NCI-H774 (cell line): ENCODE measurements around the gene NR2E1.

ENCODE experiments used
- DNase-seq: peaks from one replicate; lab custom pipeline; 2025; lab: John Stamatoyannopoulos, UW

NR2E1 gene

GRCh38 chr6:108171291-108171917 lies 5.6 kb downstream of the NR2E1 start:
- DNase-seq: no peak

GRCh38 chr6:108171918-108172516 lies 6.2 kb downstream of the NR2E1 start:
- DNase-seq: no peak

DNA sequence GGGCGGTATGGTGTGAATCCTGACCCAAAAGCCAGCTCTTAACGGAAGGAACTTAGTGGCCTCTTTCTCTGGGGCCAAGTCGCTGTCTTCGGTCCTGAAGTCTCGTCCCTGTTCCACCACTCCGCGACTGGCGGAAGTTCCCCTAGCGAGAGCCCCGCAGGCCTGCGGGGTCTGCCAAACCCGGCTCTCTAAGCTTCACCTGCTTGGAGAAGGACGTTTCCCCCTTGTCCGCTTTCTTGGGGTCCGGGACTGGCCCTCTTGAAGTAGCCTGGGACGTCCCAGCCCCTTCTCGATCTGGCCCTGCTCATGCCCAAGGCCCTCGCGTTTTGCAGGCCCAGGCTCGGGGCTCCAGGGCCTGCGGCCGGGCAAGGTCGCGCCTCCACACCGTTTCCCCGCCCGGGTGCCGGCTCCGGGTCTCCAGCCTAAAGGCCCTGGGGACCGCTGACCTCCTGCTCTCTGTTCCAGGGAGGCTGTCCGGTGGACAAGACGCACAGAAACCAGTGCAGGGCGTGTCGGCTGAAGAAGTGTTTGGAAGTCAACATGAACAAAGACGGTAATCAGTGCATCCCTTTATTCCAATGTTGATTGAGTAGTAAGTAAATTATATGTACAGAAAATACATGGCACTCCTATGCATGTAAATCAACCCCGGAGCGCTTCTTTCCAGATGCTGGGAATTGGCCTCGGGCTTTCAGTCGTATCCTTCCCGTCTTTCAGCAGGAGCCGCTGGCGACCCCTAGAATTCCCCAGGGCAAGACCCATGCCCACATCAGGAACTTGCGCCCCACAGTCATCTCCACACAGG lies 8.8 kb downstream of the NR2E1 start:
- no peak for DNase-seq

DNA sequence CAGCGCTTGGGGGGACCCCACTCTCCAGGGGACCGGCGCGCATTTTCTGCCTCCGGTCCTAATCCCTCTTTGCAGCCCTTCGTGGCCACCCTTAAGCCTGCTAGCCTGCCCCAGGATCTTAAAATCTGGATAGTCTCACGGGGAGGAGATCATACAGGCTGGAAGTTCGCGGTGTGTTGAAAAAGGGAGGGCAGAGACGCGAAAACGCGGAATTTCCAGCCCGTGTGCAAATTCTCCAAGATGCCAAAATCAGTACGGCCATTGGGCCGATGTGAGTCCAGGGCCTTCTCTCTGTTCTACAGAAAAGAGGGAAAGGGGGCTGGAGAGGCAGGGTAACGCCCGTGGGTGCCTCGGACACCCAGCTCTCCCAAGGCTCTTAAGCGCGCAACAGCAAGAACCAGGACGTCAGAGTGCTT lies 9.4 kb downstream of the NR2E1 start:
- DNase-seq: no peak

DNA sequence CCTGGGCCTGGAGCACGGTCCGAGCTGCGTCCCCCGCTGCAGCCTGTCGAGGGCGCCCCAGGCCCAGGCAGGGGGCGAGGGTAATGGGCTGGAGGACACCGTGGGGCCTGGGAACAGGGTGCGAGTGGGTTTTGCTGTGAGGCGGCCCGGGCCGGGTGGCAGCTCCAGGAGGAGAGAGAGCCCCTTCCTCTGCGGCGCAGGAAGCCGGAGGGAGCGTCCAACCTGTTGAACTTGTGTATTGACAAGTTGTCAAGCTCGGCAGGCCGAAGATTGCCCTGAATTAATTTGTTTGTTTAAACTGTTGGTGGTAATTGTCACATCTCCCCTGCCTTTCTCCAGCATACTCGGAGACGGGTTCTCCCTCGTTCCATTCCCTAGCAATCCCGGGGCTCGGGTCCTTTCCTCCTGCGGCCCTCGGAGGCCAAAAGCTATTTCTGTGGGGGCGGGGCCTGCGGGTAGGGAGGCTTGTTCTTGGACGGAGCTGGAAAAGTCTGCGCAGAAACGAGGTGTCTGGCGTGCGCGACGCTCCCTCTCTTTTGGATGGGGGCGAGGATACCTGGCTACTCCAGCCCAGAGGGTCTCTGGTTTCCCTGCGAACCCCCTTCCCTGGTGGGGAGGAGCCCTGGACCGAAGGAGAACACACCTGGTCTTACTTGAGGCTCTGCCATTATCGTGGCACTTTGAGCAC lies 9.9 kb downstream of the NR2E1 start:
- peak; percentile 67 for DNase-seq

DNA sequence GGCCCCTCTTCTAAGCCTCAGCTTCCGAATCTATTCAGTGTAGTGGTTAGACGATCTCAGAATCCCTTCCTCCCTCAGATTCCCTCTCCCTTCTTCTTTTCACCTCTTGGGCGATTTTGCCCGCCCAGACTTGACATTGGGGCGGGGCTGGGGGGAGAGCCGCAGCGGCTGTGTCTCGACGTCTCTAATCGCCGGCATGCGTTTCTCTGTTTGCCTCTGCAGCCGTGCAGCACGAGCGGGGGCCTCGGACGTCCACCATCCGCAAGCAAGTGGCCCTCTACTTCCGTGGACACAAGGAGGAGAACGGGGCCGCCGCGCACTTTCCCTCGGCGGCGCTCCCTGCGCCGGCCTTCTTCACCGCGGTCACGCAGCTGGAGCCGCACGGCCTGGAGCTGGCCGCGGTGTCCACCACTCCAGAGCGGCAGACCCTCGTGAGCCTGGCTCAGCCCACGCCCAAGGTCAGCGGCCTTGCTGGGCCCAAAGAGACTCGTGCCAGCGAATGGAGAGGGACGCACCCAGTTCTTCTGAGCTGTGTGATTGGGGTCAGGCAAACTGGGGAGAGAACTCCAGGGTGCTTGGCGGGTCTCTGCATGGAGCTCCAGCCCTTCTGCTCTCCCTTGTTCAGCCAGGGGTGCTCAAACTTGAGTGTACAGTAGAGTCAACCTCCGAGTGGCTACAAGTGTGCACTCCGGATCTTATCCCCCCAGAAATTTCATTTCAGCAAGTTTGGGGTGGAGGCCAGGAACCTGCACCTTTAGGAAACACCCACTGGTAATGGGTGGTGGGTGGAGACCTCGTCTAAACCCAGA lies 10.7 kb downstream of the NR2E1 start:
- DNase-seq: no peak

- DNase-seq: no peak
Measured at GRCh38 chr6:108179741-108180140, 13.9 kb downstream of the NR2E1 start.

GRCh38 chr6:108180266-108180665 lies 14.4 kb downstream of the NR2E1 start:
- DNase-seq: no peak

DNA sequence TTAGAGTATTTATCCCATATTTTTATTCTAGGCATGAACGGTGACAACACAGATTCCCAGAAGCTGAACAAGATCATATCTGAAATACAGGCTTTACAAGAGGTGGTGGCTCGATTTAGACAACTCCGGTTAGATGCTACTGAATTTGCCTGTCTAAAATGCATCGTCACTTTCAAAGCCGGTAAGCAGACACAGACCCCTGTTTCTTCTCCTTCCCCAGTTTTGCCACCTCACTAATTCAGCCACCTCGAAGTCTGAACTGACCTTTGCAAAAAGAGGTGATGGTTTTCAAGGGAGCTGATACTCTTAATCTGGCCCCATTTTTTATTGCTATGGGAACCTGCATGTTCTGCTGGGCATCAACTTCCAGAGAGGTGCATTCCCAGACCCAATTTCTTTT lies 15.0 kb downstream of the NR2E1 start:
- no peak for DNase-seq

GRCh38 chr6:108186226-108186625 lies 20.4 kb downstream of the NR2E1 start:
- no peak for DNase-seq

DNA sequence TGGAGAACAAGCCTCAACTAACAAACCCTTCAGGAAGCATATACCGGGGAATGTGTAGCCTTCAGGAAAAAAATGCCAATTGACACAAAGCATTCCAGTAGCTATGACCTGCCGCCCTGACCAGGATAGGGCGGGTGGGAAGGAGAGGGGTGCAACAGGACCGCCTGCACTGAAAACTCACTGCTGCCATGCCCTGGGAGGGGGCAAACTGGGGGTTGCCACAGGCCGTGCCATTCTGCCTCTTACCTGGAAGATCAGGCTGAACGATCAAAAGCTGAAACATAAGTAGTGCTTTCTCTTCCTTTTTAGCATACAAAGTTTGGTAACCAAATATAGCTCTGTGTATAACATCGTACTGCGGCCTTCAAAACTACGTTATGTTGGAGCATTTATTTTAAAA lies 21.7 kb downstream of the NR2E1 start:
- no peak for DNase-seq

- no peak for DNase-seq
Measured at GRCh38 chr6:108193131-108193530, 27.3 kb downstream of the NR2E1 start.

DNA sequence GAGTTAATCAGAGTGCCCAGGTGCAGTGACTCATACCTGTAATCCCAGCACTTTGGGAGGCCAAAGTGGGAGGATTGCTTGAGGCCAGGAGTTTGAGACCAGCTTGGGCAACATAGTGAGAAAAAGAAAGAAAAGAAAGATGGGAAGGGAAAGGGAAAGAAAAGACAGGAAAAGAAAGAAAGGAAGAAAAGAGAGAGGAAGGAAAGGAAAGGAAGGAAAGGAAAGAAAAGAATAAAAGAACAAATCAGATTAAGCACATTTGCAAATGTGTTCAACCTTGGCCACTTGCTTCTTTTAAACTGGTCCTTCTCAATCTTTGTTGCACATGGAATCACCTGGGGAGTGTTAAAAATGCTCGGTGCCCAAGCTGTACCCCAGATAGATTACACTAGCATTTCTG lies 28.0 kb downstream of the NR2E1 start:
- DNase-seq: no peak

DNA sequence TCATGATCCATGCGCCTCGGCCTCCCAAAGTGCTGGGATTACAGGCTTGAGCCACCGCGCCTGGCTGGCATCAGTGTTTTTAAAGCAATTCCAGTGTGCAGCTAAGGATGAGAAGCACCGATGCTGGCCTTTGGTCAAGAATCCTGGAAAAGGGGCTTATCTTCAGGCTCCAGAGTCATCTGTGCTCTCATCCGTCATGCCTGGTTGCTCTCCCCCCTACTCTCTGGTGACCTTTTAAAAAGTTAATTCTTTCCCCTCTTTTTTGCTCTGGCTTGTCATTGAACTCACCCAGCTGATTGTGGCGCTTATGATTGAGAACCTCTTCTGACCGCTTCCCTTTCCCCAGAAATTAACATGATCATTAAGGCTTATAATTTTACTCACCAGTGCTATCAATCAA lies 28.7 kb downstream of the NR2E1 start:
- no peak for DNase-seq

DNA sequence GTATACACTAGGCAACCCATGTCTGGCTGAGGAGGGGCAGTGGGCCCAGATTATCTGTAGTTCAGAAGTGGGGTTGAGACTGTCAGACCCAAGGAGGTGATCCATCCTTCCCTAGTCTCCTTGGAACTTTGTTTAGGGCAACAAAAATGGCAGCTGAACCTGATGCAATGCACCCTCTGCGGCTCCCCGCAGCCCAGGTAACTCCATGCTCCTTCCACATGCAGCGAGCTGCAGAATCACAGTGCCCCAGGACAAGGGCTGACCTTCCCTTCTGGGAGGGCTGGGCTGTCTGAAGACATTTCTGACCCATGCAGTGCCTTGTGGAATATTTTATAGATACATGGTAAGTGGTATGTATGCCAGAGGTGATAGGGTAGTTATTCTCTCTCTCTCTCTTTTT lies 29.4 kb downstream of the NR2E1 start:
- no peak for DNase-seq

- DNase-seq: no peak
Measured at GRCh38 chr6:108198761-108199498, 33.1 kb downstream of the NR2E1 start.

GRCh38 chr6:108200186-108200585 lies 34.4 kb downstream of the NR2E1 start:
- no peak for DNase-seq

DNA sequence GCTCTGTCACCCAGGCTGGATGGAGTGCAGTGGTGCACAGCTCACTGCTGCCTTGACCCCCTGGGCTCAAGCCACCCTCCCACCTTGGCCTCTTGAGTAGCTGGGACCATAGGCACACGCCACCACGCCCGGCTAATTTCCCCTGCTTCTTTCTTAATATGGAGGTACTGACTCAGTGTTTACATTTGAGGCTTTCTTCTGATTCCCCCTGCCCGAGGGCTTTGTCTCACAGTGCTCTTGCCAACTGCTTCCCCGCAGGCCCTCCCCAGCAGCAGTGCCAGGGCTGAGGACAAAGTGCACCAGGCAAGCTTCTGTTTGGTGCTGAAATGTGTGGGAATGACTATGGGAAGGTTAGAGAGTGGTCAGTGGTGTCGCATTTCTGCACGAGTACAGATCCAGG lies 34.8 kb downstream of the NR2E1 start:
- DNase-seq: no peak

GRCh38 chr6:108203189-108204112 lies 37.6 kb downstream of the NR2E1 start:
- DNase-seq: no peak

DNA sequence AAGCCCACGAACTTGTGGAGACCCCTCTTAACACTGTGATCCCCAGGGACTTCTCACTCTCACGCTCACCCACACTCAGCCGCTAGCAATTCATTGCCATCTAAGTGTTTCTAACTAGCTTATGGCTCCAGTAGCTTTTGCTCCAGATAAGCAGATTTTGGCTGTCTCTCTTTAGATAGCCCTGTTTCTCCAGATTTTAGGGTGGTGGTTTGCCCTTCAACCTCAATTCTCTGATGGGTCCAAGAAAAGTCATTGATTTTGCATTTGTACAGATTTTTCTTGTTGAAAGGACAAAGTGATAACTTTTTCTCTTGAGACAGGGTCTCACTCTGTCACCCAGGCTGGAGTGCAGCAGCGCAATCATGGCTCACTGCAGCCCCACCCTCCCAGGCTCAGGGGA lies 41.2 kb downstream of the NR2E1 start:
- no peak for DNase-seq
